Measurements from ENCODE around the gene RIPOR2.

The RIPOR2 gene

GRCh38 chr6:24931718-24932691, 3.8 kb downstream of the RIPOR2 start:
- TF ChIP-seq CTCF (IDR thresholded peaks at IDR 0.05; ENCODE audit: low read depth, low read length) (no peak), EZH2phosphoT487 (IDR thresholded peaks at IDR 0.05; ENCODE audit: low read depth) (no peak)
- no peaks in the 10 kb centered on the region for H3K27me3 ChIP-seq (ENCODE audit: low read depth, low read length)
- H3K4me1 ChIP-seq (ENCODE audit: low read length) = peaks cover 99% of the 10 kb centered on the region
- no peaks in the 10 kb centered on the region for H3K9me3 ChIP-seq (ENCODE audit: insufficient read depth, low read length)
- no peak overlapping the region for H3K4me3 ChIP-seq (ENCODE audit: low read length)
- no peak overlapping the region for H2AFZ ChIP-seq (ENCODE audit: low read depth, low read length)
- H3K9ac ChIP-seq (ENCODE audit: low read length) = no peak overlapping the region
- H3K4me2 ChIP-seq (ENCODE audit: low read length) = peak overlapping the region; percentile 56
- peaks cover 98% of the 10 kb centered on the region for H4K20me1 ChIP-seq (ENCODE audit: insufficient read depth, low read length)
- H3K36me3 ChIP-seq (replicated peaks; ENCODE audit: low read depth, low read length) = peaks cover 59% of the 10 kb centered on the region
- H3K79me2 ChIP-seq (ENCODE audit: low read length) = peaks cover 99% of the 10 kb centered on the region
- H3K27ac ChIP-seq (ENCODE audit: low read length) = no peak overlapping the region

DNA sequence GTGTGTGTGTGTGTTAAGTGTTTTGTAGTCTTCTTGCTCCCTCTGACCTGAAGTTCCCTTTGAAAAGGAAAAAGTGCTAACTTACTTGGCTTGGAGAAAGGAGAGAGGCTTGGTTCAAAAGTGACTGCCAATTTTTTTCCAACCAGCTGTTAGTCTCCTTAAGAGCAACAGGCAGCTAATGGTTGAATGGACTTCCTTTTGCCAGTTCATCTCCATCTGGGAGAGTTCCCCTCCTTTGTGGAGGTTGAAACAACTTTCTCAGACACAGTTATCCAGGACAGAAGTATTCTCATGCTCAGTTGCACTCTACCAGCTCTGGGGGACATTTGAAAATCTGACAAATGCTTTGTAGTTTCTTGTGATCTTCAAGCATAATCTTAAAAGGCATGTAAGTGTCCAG, 4.5 kb downstream of the RIPOR2 start:
- H3K9ac ChIP-seq (ENCODE audit: low read length) = no peak overlapping the region
- H3K4me3 ChIP-seq (ENCODE audit: low read length) = no peak overlapping the region
- no peaks in the 10 kb centered on the region for H3K9me3 ChIP-seq (ENCODE audit: insufficient read depth, low read length)
- peaks cover 98% of the 10 kb centered on the region for H3K79me2 ChIP-seq (ENCODE audit: low read length)
- H3K4me2 ChIP-seq (ENCODE audit: low read length) = no peak overlapping the region
- H3K27me3 ChIP-seq (ENCODE audit: low read depth, low read length) = no peaks in the 10 kb centered on the region
- H4K20me1 ChIP-seq (ENCODE audit: insufficient read depth, low read length) = peaks cover 97% of the 10 kb centered on the region
- H2AFZ ChIP-seq (ENCODE audit: low read depth, low read length) = no peak overlapping the region
- TF ChIP-seq EZH2phosphoT487 (IDR thresholded peaks at IDR 0.05; ENCODE audit: low read depth) (no peak), CTCF (IDR thresholded peaks at IDR 0.05; ENCODE audit: low read depth, low read length) (no peak)
- no peak overlapping the region for H3K27ac ChIP-seq (ENCODE audit: low read length)
- H3K36me3 ChIP-seq (replicated peaks; ENCODE audit: low read depth, low read length) = peaks cover 61% of the 10 kb centered on the region
- H3K4me1 ChIP-seq (ENCODE audit: low read length) = peaks cover 95% of the 10 kb centered on the region

DNA sequence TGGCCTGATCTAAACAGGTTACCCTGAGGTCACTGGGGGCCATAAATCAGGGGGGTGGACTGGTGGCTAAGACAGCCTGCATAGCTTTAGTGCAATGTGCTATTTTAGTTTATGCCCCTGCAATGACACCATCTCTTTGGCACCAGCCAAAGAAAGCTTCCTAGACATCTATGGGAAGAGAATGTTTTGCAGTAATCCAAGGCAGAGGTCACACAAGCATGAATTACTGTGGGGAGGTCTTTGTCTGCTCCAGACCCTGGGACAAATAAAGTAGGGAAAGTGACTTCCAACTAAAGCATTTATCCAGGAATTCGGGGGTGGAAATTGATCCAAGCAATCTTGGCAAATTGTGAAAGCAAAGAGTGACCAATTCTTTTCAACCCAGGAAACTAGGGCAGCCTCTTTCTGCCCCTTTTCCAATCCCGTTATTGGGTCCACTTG, 5.3 kb downstream of the RIPOR2 start:
- TF ChIP-seq EZH2phosphoT487 (IDR thresholded peaks at IDR 0.05; ENCODE audit: low read depth) = no peak
- no peak for TF ChIP-seq CTCF (IDR thresholded peaks at IDR 0.05; ENCODE audit: low read depth, low read length)
- H3K4me2 ChIP-seq (ENCODE audit: low read length) = peak overlapping the region; percentile 56
- no peaks in the 10 kb centered on the region for H3K9me3 ChIP-seq (ENCODE audit: insufficient read depth, low read length)
- H3K4me3 ChIP-seq (ENCODE audit: low read length) = 0 out of 2 replicates have a peak overlapping the region, but pooled peaks have one; percentile 15
- H2AFZ ChIP-seq (ENCODE audit: low read depth, low read length) = no peak overlapping the region
- peak overlapping the region; percentile 59 for H3K27ac ChIP-seq (ENCODE audit: low read length)
- H3K36me3 ChIP-seq (replicated peaks; ENCODE audit: low read depth, low read length) = peaks cover 58% of the 10 kb centered on the region
- H3K9ac ChIP-seq (ENCODE audit: low read length) = no peak overlapping the region
- peaks cover 97% of the 10 kb centered on the region for H4K20me1 ChIP-seq (ENCODE audit: insufficient read depth, low read length)
- peaks cover 98% of the 10 kb centered on the region for H3K79me2 ChIP-seq (ENCODE audit: low read length)
- peaks cover 90% of the 10 kb centered on the region for H3K4me1 ChIP-seq (ENCODE audit: low read length)
- H3K27me3 ChIP-seq (ENCODE audit: low read depth, low read length) = no peaks in the 10 kb centered on the region

DNA sequence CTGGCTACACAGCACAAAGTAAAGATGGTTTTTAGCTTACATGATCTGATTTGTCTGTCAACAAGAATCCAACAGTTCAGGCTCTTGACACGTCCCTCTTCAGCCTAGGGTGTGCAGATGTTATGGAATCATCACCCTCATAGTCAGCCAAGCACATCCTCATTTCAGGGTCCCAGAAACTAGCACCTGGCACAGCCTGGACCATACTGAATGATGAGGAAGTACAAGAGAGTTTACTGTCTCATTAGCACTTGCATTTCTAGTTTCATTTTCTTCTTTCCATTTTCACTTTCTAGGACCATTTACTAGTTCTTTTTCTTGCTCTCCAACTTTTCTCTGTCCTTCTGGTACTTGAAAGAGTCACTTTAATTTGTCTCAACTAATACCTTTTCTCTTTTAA, 6.5 kb downstream of the RIPOR2 start:
- peaks cover 100% of the 10 kb centered on the region for H3K79me2 ChIP-seq (ENCODE audit: low read length)
- H3K27ac ChIP-seq (ENCODE audit: low read length) = peak overlapping the region; percentile 59
- peaks cover 97% of the 10 kb centered on the region for H4K20me1 ChIP-seq (ENCODE audit: insufficient read depth, low read length)
- H2AFZ ChIP-seq (ENCODE audit: low read depth, low read length) = no peak overlapping the region
- no peaks in the 10 kb centered on the region for H3K9me3 ChIP-seq (ENCODE audit: insufficient read depth, low read length)
- H3K36me3 ChIP-seq (replicated peaks; ENCODE audit: low read depth, low read length) = peaks cover 53% of the 10 kb centered on the region
- H3K4me1 ChIP-seq (ENCODE audit: low read length) = peaks cover 83% of the 10 kb centered on the region
- H3K4me2 ChIP-seq (ENCODE audit: low read length) = peak overlapping the region; percentile 56
- H3K9ac ChIP-seq (ENCODE audit: low read length) = no peak overlapping the region; the same call in 1 of the 2 replicates
- peak overlapping the region; percentile 38 for H3K4me3 ChIP-seq (ENCODE audit: low read length)
- no peak for TF ChIP-seq CTCF (IDR thresholded peaks at IDR 0.05; ENCODE audit: low read depth, low read length)
- no peak for TF ChIP-seq EZH2phosphoT487 (IDR thresholded peaks at IDR 0.05; ENCODE audit: low read depth)
- no peaks in the 10 kb centered on the region for H3K27me3 ChIP-seq (ENCODE audit: low read depth, low read length)

Data from OCI-LY3 (cell line).